ENCODE data around the gene PKIG.

GRCh38 chr20:44614525-44614924 is 32.1 kb downstream of the PKIG start:
- TF ChIP-seq, protein P1, sequence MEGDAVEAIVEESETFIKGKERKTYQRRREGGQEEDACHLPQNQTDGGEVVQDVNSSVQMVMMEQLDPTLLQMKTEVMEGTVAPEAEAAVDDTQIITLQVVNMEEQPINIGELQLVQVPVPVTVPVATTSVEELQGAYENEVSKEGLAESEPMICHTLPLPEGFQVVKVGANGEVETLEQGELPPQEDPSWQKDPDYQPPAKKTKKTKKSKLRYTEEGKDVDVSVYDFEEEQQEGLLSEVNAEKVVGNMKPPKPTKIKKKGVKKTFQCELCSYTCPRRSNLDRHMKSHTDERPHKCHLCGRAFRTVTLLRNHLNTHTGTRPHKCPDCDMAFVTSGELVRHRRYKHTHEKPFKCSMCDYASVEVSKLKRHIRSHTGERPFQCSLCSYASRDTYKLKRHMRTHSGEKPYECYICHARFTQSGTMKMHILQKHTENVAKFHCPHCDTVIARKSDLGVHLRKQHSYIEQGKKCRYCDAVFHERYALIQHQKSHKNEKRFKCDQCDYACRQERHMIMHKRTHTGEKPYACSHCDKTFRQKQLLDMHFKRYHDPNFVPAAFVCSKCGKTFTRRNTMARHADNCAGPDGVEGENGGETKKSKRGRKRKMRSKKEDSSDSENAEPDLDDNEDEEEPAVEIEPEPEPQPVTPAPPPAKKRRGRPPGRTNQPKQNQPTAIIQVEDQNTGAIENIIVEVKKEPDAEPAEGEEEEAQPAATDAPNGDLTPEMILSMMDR (IDR thresholded peaks at IDR 0.05): no peak
- no peak for TF ChIP-seq POLR2A (IDR thresholded peaks at IDR 0.05)
- no peak for TF ChIP-seq EP300 (IDR thresholded peaks at IDR 0.05)

All from ovary (tissue), 3 donors.